ENCODE data around the gene NAXD. TPM values are rescaled to one million over a fixed set of nuclear protein-coding genes. Genes with fewer than 3 reads are reported as not detected.

The NAXD gene
- total RNA-seq, 2 donors from 2014 or later = 36.2 to 71.6 TPM

GRCh38 chr13:110664041-110664440, 48.7 kb downstream of the NAXD start:
- Histone ChIP-seq H3K27me3 (replicated peaks; ENCODE audit: insufficient read depth) (no peaks in the 10 kb centered on the region), H3K9me3 (no peaks in the 10 kb centered on the region), H3K4me1 (replicated peaks) (no peaks in the 10 kb centered on the region), H3K27ac (no peak overlapping the region), H3K4me3 (no peak overlapping the region), H3K36me3 (no peaks in the 10 kb centered on the region)
- 97% methylated on average over 7 of the region's 7 CpGs for WGBS
- no peak for DNase-seq (ENCODE audit: low spot score)
- intact Hi-C loops (cut with DNase I) = no loop called here
- no peak for TF ChIP-seq POLR2AphosphoS5 (IDR thresholded peaks at IDR 0.05)
- TF ChIP-seq CTCF (IDR thresholded peaks at IDR 0.05) = no peak
- no peak for TF ChIP-seq POLR2A (IDR thresholded peaks at IDR 0.05)

- no peak for DNase-seq (ENCODE audit: low spot score)
- intact Hi-C loops (cut with DNase I) = no loop called here
- TF ChIP-seq CTCF (IDR thresholded peaks at IDR 0.05) (no peak), POLR2AphosphoS5 (IDR thresholded peaks at IDR 0.05) (no peak), POLR2A (IDR thresholded peaks at IDR 0.05) (no peak)
- H3K27ac ChIP-seq = no peak overlapping the region
- H3K4me1 ChIP-seq (replicated peaks) = no peaks in the 10 kb centered on the region
- no peaks in the 10 kb centered on the region for H3K9me3 ChIP-seq
- WGBS = 89% methylated on average over 11 of the region's 11 CpGs
- H3K4me3 ChIP-seq = no peak overlapping the region
- no peaks in the 10 kb centered on the region for H3K27me3 ChIP-seq (replicated peaks; ENCODE audit: insufficient read depth)
- no peaks in the 10 kb centered on the region for H3K36me3 ChIP-seq
Observed at GRCh38 chr13:110664673-110665072, 49.3 kb downstream of the NAXD start.

- 88% methylated on average over 23 of the region's 23 CpGs for WGBS
- DNase-seq (ENCODE audit: low spot score) = no peak
- Histone ChIP-seq H3K27me3 (replicated peaks; ENCODE audit: insufficient read depth) (no peaks in the 10 kb centered on the region), H3K27ac (no peak overlapping the region), H3K4me3 (no peak overlapping the region), H3K36me3 (no peaks in the 10 kb centered on the region), H3K4me1 (replicated peaks) (no peaks in the 10 kb centered on the region), H3K9me3 (no peaks in the 10 kb centered on the region)
- intact Hi-C loops (cut with DNase I) = no loop called here
- TF ChIP-seq CTCF (IDR thresholded peaks at IDR 0.05) (no peak), POLR2AphosphoS5 (IDR thresholded peaks at IDR 0.05) (no peak), POLR2A (IDR thresholded peaks at IDR 0.05) (no peak)
Observed at GRCh38 chr13:110665491-110666254, 50.3 kb downstream of the NAXD start.

- 92% methylated on average over 8 of the region's 8 CpGs for WGBS
Observed at GRCh38 chr13:110666255-110666533, 50.8 kb downstream of the NAXD start.

More at GRCh38 chr13:110666255-110666533, 50.8 kb downstream of the NAXD start:
- no peaks in the 10 kb centered on the region for H3K36me3 ChIP-seq
- TF ChIP-seq CTCF (IDR thresholded peaks at IDR 0.05) (no peak), POLR2A (IDR thresholded peaks at IDR 0.05) (no peak), POLR2AphosphoS5 (IDR thresholded peaks at IDR 0.05) (no peak)
- H3K9me3 ChIP-seq = no peaks in the 10 kb centered on the region
- H3K27me3 ChIP-seq (replicated peaks; ENCODE audit: insufficient read depth) = no peaks in the 10 kb centered on the region
- DNase-seq (ENCODE audit: low spot score) = no peak
- H3K27ac ChIP-seq = no peak overlapping the region
- intact Hi-C loops (cut with DNase I) = no loop called here
- no peak overlapping the region for H3K4me3 ChIP-seq
- H3K4me1 ChIP-seq (replicated peaks) = no peaks in the 10 kb centered on the region
